Non-pigmented ciliary epithelial cell (primary cell): ENCODE measurements around the gene ATP7A.

Experiments used
- DNase-seq: peaks from one replicate; pipeline ENCODE4 v3.0.0-alpha.2; 2010; ENCODE audit warnings: low read depth

The ATP7A gene

DNA sequence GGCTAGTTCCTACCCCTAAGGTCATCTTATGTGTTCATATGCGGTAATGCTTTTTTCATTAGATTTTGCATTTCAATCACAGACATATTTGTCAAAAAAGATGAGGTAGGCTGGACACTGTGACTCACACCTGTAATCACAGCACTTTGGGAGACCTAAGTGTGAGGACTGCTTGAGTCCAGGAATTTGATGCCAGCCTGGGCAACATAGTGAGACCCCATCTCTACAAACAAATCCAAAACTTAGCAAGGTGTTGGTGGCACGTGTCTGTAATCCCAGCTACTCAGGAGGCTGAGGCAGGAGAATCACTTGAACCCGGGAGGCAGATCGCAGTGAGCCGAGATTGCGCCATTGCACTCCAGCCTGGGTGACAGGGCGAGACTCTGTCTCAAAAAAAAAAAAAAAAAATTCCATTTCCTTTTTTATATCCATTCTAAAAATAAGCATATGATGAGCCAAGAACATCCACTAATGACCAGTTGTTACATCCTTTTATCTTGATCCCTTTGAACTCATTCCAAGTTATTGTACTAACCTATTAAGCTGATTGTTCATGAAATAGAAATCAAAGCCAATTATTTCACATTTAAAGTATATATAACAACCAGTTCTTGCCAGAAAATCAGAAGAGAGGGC is 35.5 kb downstream of the ATP7A start:
- DNase-seq: no peak

DNA sequence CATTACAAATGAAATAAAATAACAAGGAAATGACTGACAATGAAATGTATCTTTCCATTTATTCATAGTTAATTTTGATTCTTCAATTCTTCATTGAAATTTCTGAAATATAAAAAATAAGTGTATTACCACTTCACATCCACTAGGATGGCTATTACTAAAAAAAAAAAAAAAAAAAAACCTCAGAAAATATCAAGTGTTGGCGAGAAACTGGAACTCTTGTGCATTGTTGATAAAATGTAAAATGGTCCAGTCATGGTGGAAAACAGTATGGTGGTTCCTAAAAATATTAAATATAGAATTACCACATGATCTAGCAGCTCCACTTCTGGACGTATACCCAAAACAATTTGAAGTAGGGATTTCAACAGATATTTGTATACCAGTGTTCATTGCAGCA is 36.1 kb downstream of the ATP7A start:
- DNase-seq: no peak

GRCh38 chrX:77949840-77950239 is 39.3 kb downstream of the ATP7A start:
- DNase-seq: no peak

DNA sequence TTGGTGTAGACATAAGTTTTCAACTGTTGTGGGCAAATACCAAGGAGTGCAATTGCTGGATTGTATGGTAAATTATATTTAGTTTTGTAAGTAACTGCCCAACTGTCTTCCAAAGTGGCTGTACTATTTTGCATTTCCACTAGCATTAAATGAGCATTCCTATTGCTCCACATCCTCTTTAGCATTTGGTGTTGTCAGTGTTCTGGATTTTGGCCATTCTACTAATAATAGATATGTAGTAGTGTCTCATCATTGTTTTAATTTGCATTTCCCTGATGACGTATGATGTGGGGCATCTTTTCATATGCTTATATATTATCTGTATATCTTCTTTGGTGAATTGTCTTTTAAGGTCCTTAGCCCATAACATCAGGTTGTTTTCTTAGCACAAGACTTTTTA is 41.7 kb downstream of the ATP7A start:
- no peak for DNase-seq

DNA sequence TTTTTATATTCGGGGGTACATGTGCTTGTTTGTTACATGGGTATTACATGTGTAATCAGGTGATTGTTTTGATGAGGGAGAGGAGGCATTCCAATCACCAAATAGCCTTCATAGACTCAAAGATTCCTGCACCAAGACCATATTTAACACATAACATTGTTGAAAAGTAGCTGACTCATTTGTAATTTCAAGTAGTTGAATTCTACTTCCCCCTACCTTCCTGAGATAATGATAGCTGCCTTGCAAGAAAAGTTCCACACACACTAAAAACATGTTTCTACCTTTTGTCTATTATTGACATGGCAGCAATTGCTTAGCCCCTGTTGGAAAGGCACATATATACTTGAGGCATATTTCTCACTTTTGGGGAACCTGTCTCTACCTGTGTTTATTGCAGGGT is 42.8 kb downstream of the ATP7A start:
- DNase-seq: no peak

GRCh38 chrX:77953708-77954107 is 43.2 kb downstream of the ATP7A start:
- no peak for DNase-seq

GRCh38 chrX:77960567-77960966 is 50.1 kb downstream of the ATP7A start:
- DNase-seq: no peak

GRCh38 chrX:77961063-77961462 is 50.6 kb downstream of the ATP7A start:
- DNase-seq: no peak

DNA sequence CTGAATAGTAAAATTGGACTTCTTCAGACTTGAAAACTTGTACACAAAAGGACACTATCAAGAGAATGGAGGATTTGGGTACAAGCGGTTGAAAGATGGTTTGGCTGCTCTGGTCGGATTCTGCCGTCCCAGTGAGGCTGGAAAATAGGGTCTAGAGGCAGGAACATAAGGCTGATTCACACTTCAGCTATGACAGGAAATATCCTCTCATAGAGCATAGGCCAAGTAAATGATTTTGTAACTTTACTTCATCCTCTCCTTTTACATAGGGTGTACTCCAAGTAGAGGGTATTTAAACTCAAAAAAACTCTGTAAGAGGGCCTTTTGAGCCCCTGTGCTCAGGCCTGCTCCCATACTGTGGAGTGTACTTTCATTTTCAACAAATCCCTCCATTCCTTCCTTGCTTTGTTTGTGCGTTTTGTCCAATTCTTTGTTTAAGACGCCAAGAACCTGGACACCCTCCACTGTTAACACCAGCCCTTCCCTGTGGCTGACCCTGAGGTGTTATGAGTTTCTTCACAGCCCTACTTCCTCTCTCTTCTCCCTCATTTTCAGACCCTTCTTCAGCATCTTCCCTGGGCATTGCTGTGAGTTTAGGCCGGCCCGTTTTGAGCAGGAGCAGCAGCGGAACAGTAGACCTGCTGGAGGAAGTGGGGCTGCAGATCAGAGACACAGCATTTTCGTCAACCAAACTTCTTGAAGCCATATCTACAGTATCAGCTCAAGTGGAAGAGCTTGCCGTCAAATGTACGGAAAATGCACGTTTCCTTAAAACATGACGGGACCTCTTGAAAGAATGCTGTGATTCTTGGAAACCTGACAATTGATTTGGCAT is 51.8 kb downstream of the ATP7A start:
- no peak for DNase-seq

GRCh38 chrX:77966361-77966760 is 55.9 kb downstream of the ATP7A start:
- DNase-seq: no peak

DNA sequence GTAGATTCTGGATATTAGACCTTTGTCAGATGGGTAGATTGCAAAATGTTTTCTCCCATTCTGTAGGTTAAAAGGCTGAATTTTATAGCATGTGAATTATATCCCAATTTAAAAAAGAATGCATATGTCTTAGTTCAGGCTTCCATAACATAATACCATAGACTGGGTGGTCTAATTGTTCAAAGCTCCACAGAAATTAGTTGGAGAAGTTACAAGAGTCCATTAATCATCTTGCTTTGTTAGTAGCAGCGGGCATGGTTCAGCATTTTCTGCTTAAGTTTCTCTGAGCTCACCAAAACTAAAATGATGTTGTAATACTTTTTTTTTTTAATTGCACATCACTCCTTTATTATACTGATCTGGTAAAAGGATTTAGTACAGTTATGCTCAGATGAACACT is 57.1 kb downstream of the ATP7A start:
- DNase-seq: no peak

GRCh38 chrX:77969538-77969937 is 59.0 kb downstream of the ATP7A start, which contains the start of gene PGAM4:
Gene PGAM4 (minus strand): TSS chrX:77969638. CDS start chrX:77969638, 0 bp downstream.
- no peak for DNase-seq

- DNase-seq: no peak
Measured at GRCh38 chrX:77975755-77976154, 65.3 kb downstream of the ATP7A start.

DNA sequence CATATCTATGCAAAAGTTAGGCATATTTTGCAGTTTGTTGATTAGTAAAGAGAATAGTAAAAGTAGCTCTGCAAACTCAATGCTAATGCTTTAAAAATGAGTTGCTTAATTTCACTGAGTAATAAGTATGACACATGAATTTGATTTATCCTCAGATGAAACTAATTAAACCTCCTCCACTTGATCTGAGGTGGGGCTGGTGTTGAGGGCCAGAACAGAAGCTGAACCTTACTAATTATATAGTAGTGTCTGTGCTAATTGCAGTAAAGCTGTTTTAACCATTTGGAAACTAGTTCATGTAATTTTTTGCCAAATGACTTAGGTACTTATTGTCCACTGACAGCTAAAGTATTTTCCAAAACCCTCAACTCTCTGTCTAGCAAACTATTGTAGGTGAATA is 66.6 kb downstream of the ATP7A start:
- no peak for DNase-seq

DNA sequence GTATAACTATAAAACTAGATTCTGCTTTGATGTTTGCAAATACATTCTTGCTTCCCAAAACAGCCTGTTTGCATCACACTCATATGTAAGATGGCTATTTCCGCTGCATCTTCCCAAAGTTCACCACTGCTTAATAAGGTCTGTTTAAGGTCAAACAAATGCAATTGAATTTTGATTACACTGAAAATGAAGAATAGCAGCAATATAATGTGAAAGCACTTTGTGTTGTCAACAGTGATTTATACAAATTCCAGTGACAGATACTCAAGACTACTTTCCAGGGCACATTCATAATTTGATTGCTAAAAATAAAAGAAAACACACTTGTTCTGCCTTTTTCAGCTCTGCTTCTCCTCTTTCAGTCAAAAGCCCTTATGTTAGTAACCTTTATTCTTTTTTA is 67.0 kb downstream of the ATP7A start:
- no peak for DNase-seq

- DNase-seq: no peak
Measured at GRCh38 chrX:77979870-77980269, 69.4 kb downstream of the ATP7A start.

- no peak for DNase-seq
Measured at GRCh38 chrX:78011846-78012245, 101.4 kb downstream of the ATP7A start.

- DNase-seq: no peak
Measured at GRCh38 chrX:78019586-78020483, 109.3 kb downstream of the ATP7A start.

- no peak for DNase-seq
Measured at GRCh38 chrX:78024349-78025059, 114.0 kb downstream of the ATP7A start.

- no peak for DNase-seq
Measured at GRCh38 chrX:78027798-78028197, 117.3 kb downstream of the ATP7A start.

DNA sequence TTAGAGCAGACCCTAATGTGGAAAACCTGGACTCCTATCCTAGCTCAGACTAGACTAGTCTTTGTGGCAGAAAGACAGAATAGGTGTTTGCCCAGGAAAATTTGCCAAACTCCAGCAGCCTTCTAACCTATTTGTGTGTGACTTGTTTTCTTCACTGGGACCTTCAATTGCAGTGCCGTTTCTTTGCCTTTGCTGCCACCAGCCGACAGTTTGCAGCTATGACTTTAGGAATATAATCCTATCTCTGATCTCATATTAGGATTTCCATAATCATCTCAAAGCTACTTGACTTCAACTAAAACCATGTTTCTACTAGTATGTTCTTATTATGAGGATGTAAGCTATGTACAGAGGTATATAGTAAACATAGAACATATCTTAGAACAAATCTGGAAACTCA is 119.2 kb downstream of the ATP7A start:
- no peak for DNase-seq

- no peak for DNase-seq
Measured at GRCh38 chrX:78035061-78035460, 124.6 kb downstream of the ATP7A start.
